Muscle of leg (tissue), 11 donors: ENCODE results near the gene COL18A1. TPM values are rescaled to one million over a fixed set of nuclear protein-coding genes. Genes with fewer than 3 reads are reported as not detected.
A peak's percentile ranks its signal among the peaks of the same experiment; 100 is the strongest.

ENCODE experiments used
- DNase-seq: peaks from one replicate; pipeline ENCODE4 v3.0.0; 2013
- H3K27ac ChIP-seq: one replicate; pipeline ENCODE4 v1.5.1; 2013; ENCODE audit warnings: mild to moderate bottlenecking, low read length, control low read depth
- H3K27me3 ChIP-seq: one replicate; pipeline ENCODE4 v1.6.1; 2013; ENCODE audit warnings: low read length; ENCODE audit not compliant: control insufficient read depth, insufficient read depth
- H3K36me3 ChIP-seq: one replicate; pipeline ENCODE4 v1.6.1; 2013; ENCODE audit warnings: low read length; ENCODE audit not compliant: control insufficient read depth, insufficient read depth
- H3K4me1 ChIP-seq: one replicate; pipeline ENCODE4 v1.6.1; 2013; ENCODE audit warnings: low read length; ENCODE audit not compliant: control insufficient read depth, insufficient read depth
- H3K4me3 ChIP-seq: one replicate; pipeline ENCODE4 v1.5.1; 2013; ENCODE audit warnings: low read length, control low read depth
- H3K9me3 ChIP-seq: replicated peaks from 2 replicates; pipeline ENCODE4 v1.6.1; 2013; ENCODE audit warnings: low read depth, low read length; ENCODE audit not compliant: control insufficient read depth
- WGBS: methylation state at CpG from one replicate; pipeline ENCODE4 v1.1.5; 2013; ENCODE audit warnings: missing lambda C conversion rate; ENCODE audit not compliant: insufficient coverage; 5-methylcytosine and 5-hydroxymethylcytosine counted together
- polyA plus RNA-seq, 8 donors: library from polyadenylated mRNA; unstranded; fragments of 120-200 nt; gene quantifications; one replicate each; pipeline versions ENCODE4 v1.2.1 to v1.2.3, GENCODE V29; 2013; ENCODE audit warnings: inconsistent platforms in 1 of 8, low replicate concordance in 1 of 8; ENCODE audit not compliant: insufficient read length in 8 of 8, insufficient read depth in 1 of 8
- total RNA-seq: library from RNA; stranded (reverse); fragments of 120-200 nt; gene quantifications from one replicate; pipeline ENCODE4 v1.2.4, GENCODE V29; 2013

COL18A1 gene
- total and polyA plus RNA-seq, 9 donors = 58.4 to 141 (median 95.6) TPM

- DNase-seq = no peak
- Histone ChIP-seq H3K36me3 (no peaks in the 10 kb centered on the region), H3K4me1 (peaks cover 70% of the 10 kb centered on the region), H3K27me3 (no peaks in the 10 kb centered on the region), H3K9me3 (peaks cover 2% of the 10 kb centered on the region), H3K4me3 (no peak overlapping the region), H3K27ac (no peak overlapping the region)
- 72% methylated on average over 19 of the region's 20 CpGs for WGBS
These were observed 46.3 kb downstream of the COL18A1 start for GRCh38 chr21:45451091-45451740.

- Histone ChIP-seq H3K4me3 (no peak overlapping the region), H3K36me3 (no peaks in the 10 kb centered on the region), H3K9me3 (peaks cover 1% of the 10 kb centered on the region), H3K27ac (no peak overlapping the region), H3K27me3 (no peaks in the 10 kb centered on the region), H3K4me1 (peaks cover 75% of the 10 kb centered on the region)
- WGBS = 78% methylated on average over 11 of the region's 12 CpGs
- DNase-seq = no peak
These were observed 46.8 kb downstream of the COL18A1 start for GRCh38 chr21:45451771-45452182.

GRCh38 chr21:45452696-45453307 is 47.8 kb downstream of the COL18A1 start:
- H3K9me3 ChIP-seq = no peaks in the 10 kb centered on the region
- over 99% methylated on average over 7 of the region's 7 CpGs for WGBS
- H3K4me3 ChIP-seq = no peak overlapping the region
- DNase-seq = no peak
- no peaks in the 10 kb centered on the region for H3K36me3 ChIP-seq
- H3K27ac ChIP-seq = no peak overlapping the region
- peaks cover 85% of the 10 kb centered on the region for H3K4me1 ChIP-seq
- no peaks in the 10 kb centered on the region for H3K27me3 ChIP-seq

GRCh38 chr21:45453308-45453950 is 48.5 kb downstream of the COL18A1 start:
- DNase-seq = no peak
- WGBS = 68% methylated on average over 12 of the region's 13 CpGs
- no peaks in the 10 kb centered on the region for H3K27me3 ChIP-seq
- peaks cover 86% of the 10 kb centered on the region for H3K4me1 ChIP-seq
- H3K9me3 ChIP-seq = no peaks in the 10 kb centered on the region
- H3K4me3 ChIP-seq = no peak overlapping the region
- H3K36me3 ChIP-seq = no peaks in the 10 kb centered on the region
- H3K27ac ChIP-seq = no peak overlapping the region

- no peaks in the 10 kb centered on the region for H3K27me3 ChIP-seq
- H3K9me3 ChIP-seq = no peaks in the 10 kb centered on the region
- no peak overlapping the region for H3K4me3 ChIP-seq
- no peaks in the 10 kb centered on the region for H3K36me3 ChIP-seq
- WGBS = 41% methylated on average over 22 of the region's 24 CpGs
- no peak for DNase-seq
- H3K4me1 ChIP-seq = peaks cover 84% of the 10 kb centered on the region
- no peak overlapping the region for H3K27ac ChIP-seq
These were observed 49.3 kb downstream of the COL18A1 start for GRCh38 chr21:45454060-45454925.

GRCh38 chr21:45454926-45455673 is 50.1 kb downstream of the COL18A1 start:
- Histone ChIP-seq H3K27me3 (no peaks in the 10 kb centered on the region), H3K36me3 (no peaks in the 10 kb centered on the region), H3K4me3 (peak overlapping the region; percentile 26), H3K4me1 (peaks cover 77% of the 10 kb centered on the region), H3K9me3 (no peaks in the 10 kb centered on the region), H3K27ac (no peak overlapping the region)
- 10% methylated on average over 19 of the region's 23 CpGs for WGBS
- DNase-seq = peak; percentile 62

GRCh38 chr21:45455674-45456583 is 51.0 kb downstream of the COL18A1 start:
- 65% methylated on average over 44 of the region's 47 CpGs for whole genome bisulfite sequencing
- peak overlapping the region; percentile 26 for H3K4me3 ChIP-seq
- H3K4me1 ChIP-seq = peaks cover 69% of the 10 kb centered on the region
- no peak overlapping the region for H3K27ac ChIP-seq
- no peaks in the 10 kb centered on the region for H3K27me3 ChIP-seq
- DNase-seq = no peak
- peaks cover under 1% of the 10 kb centered on the region for H3K9me3 ChIP-seq
- H3K36me3 ChIP-seq = no peaks in the 10 kb centered on the region

- Histone ChIP-seq H3K27ac (no peak overlapping the region), H3K36me3 (peaks cover 4% of the 10 kb centered on the region), H3K27me3 (no peaks in the 10 kb centered on the region), H3K4me3 (no peak overlapping the region), H3K4me1 (peaks cover 61% of the 10 kb centered on the region), H3K9me3 (peaks cover 8% of the 10 kb centered on the region)
- WGBS = 85% methylated on average over 29 of the region's 38 CpGs
- DNase-seq = no peak
These were observed 51.7 kb downstream of the COL18A1 start for GRCh38 chr21:45456584-45457160.
